ENCODE results near the gene EML4. TPM values are rescaled to one million over a fixed set of nuclear protein-coding genes. Genes with fewer than 3 reads are reported as not detected.
A peak's percentile ranks its signal among the peaks of the same experiment; 100 is the strongest.
"Not testable (repeated sequence)": the region's sequence is repeated elsewhere in the genome, so short reads cannot be mapped to it uniquely, and the experiment has no call there.

EML4 gene
- total RNA-seq, 4 donors from 2014 or later: 27.4 to 96.8 (median 58.0) TPM

GRCh38 chr2:42127425-42128424 is 41.4 kb upstream of the EML4 start:
- H3K4me1 ChIP-seq: peaks cover 0 to 11% of the 10 kb centered on the region in 2 donors
- no peaks in the 10 kb centered on the region for H3K36me3 ChIP-seq
- H3K4me3 ChIP-seq: no peak overlapping the region
- peak overlapping the region in 1 of 2 donors; percentile 19 for H3K27ac ChIP-seq
- H3K27me3 ChIP-seq: no peaks in the 10 kb centered on the region
- TF ChIP-seq CTCF (IDR thresholded peaks at IDR 0.05): no peak
- TF ChIP-seq POLR2A (IDR thresholded peaks at IDR 0.05): no peak
- H3K9me3 ChIP-seq: no peaks in the 10 kb centered on the region
- intact Hi-C loops (cut with DNase I; ENCODE audit: low total_unique reads): no loop called here
- DNase-seq: no peak

DNA sequence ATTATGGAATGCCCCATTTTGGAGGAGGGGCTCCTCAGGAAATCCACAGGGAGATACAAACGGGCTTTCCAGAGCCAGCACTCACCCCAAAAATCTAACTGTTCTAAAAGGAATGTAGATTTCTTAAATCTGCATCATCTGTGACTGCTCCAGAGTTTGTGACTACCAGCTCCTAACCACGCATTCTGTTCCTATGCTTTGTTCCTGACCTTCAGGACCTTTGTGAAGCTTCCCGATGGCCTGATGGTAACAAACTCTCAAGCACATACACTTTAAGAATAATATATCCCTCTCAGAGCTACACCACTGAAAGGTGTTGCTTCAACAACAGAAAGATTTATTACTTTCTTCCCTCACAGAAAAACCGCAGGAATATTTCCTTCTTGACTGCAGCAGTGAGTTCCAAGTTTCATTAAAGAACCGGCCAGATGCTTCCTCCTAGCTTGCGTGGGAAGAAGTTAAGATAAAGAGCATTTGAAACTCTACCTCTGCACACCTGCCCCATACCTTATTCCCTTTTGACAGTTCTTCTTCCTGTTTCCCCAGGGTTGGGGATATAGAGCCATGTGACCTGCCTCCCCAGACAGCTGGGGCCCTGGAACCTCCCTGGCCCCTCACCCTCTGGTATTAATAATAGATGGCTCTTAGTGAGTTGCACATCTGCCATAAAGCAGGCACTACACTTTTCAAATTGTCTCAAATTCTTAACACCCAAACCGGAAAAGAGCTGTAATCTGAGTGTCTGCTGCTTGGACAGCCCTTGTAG is 40.2 kb upstream of the EML4 start:
- intact Hi-C loops (cut with DNase I; ENCODE audit: low total_unique reads): no loop called here
- peak overlapping the region; percentile 19 to 21 for H3K27ac ChIP-seq
- H3K4me3 ChIP-seq: no peak overlapping the region
- no peaks in the 10 kb centered on the region for H3K36me3 ChIP-seq
- H3K4me1 ChIP-seq: peaks cover 0 to 11% of the 10 kb centered on the region in 2 donors
- TF ChIP-seq CTCF (IDR thresholded peaks at IDR 0.05): no peak
- TF ChIP-seq POLR2A (IDR thresholded peaks at IDR 0.05): no peak
- H3K9me3 ChIP-seq: no peaks in the 10 kb centered on the region
- no peaks in the 10 kb centered on the region for H3K27me3 ChIP-seq
- no peak for DNase-seq

DNA sequence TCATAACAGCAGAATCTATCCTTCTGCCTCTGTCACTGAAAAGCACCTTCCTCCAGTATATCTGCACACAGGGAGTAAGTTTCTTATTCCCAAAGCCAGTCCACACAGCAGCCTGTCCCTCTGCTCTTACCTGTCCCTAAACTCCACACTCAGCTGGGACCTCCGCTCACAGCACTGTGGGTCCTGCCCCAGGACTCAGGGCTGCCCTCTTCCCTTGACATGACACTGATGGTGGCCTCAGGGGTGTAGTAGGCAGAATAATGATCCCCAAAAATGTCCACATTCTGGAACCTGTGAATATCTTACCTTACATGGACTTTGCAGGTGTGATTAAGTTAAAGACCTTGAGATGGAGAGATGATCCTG is 39.7 kb upstream of the EML4 start:
- TF ChIP-seq CTCF (IDR thresholded peaks at IDR 0.05) (no peak), POLR2A (IDR thresholded peaks at IDR 0.05) (no peak)
- Histone ChIP-seq H3K4me1 (peaks cover 0 to 11% of the 10 kb centered on the region in 2 donors), H3K9me3 (no peaks in the 10 kb centered on the region), H3K4me3 (no peak overlapping the region), H3K36me3 (no peaks in the 10 kb centered on the region), H3K27ac (peak overlapping the region; percentile 19 to 21), H3K27me3 (no peaks in the 10 kb centered on the region)
- intact Hi-C loops (cut with DNase I; ENCODE audit: low total_unique reads): no loop called here
- no peak for DNase-seq

DNA sequence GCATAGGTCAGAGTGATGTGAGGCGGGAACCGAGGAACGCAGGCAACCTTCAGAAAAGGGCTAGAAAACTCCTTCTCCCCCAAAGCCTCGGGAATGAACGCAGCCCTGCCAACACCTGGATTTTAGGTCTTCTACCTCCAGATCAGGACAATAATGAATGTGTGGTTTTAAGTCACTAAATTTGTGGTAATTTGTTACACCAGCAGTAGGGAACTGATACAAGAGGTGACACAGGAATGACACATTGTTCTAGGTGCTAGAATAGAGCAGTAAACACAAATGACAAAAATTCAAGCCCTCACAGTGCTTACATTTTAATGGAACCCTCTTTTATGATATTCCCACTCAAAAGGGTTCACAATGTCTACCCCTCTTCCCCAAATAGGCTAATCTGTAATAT is 39.2 kb upstream of the EML4 start:
- Histone ChIP-seq H3K4me3 (no peak overlapping the region), H3K27me3 (no peaks in the 10 kb centered on the region), H3K27ac (no peak overlapping the region), H3K36me3 (no peaks in the 10 kb centered on the region), H3K9me3 (no peaks in the 10 kb centered on the region), H3K4me1 (peaks cover 0 to 11% of the 10 kb centered on the region in 2 donors)
- TF ChIP-seq CTCF (IDR thresholded peaks at IDR 0.05) (no peak), POLR2A (IDR thresholded peaks at IDR 0.05) (no peak)
- no peak for DNase-seq
- intact Hi-C loops (cut with DNase I; ENCODE audit: low total_unique reads): no loop called here

- H3K36me3 ChIP-seq; intact Hi-C loops (cut with DNase I; ENCODE audit: low total_unique reads); H3K4me3 ChIP-seq; H3K27ac ChIP-seq; H3K9me3 ChIP-seq; H3K27me3 ChIP-seq; DNase-seq: not testable (repeated sequence)
- peaks cover 0 to 11% of the 10 kb centered on the region in 2 donors for H3K4me1 ChIP-seq
Measured at GRCh38 chr2:42130858-42131257, 38.3 kb upstream of the EML4 start.
